HG03521 (cell line): Measurements from ENCODE around the gene VPS18.
"Not testable (repeated sequence)": the region's sequence is repeated elsewhere in the genome, so short reads cannot be mapped to it uniquely, and the experiment has no call there.

Source experiments
- ATAC-seq: cut with Tn5 transposase; IDR thresholded peaks from one replicate; pipeline ENCODE4 v1.9.1; 2021; ENCODE audit warnings: mild to moderate bottlenecking, moderate library complexity; ENCODE audit not compliant: unreplicated experiment

VPS18 gene

GRCh38 chr15:40893733-40894680 is at the start of gene VPS18:
TSS of gene VPS18 (plus strand) at chr15:40894450. CDS start at chr15:40894769, 319 bp downstream.
- peak; percentile 88 for ATAC-seq

GRCh38 chr15:40844696-40845030 is 49.6 kb upstream of the VPS18 start:
- no peak for ATAC-seq

GRCh38 chr15:40845036-40845435 is 49.2 kb upstream of the VPS18 start:
- no peak for ATAC-seq

- no peak for ATAC-seq
Observed at GRCh38 chr15:40845511-40846284, 48.6 kb upstream of the VPS18 start.

GRCh38 chr15:40846841-40847222 is 47.4 kb upstream of the VPS18 start:
- no peak for ATAC-seq

GRCh38 chr15:40847223-40847961 is 46.9 kb upstream of the VPS18 start:
- no peak for ATAC-seq

- no peak for ATAC-seq
Observed at GRCh38 chr15:40850576-40851112, 43.6 kb upstream of the VPS18 start.

GRCh38 chr15:40852529-40852928 is 41.7 kb upstream of the VPS18 start:
- ATAC-seq = no peak

- no peak for ATAC-seq
Observed at GRCh38 chr15:40853241-40853890, 40.9 kb upstream of the VPS18 start.

GRCh38 chr15:40854161-40854560 is 40.1 kb upstream of the VPS18 start:
- ATAC-seq = no peak

- ATAC-seq = no peak
Observed at GRCh38 chr15:40855706-40856234, 38.5 kb upstream of the VPS18 start.

GRCh38 chr15:40856746-40857145 is 37.5 kb upstream of the VPS18 start:
- ATAC-seq = no peak

- ATAC-seq = peak; percentile 55
Observed at GRCh38 chr15:40857601-40858341, 36.5 kb upstream of the VPS18 start.

GRCh38 chr15:40858706-40859105 is 35.5 kb upstream of the VPS18 start:
- no peak for ATAC-seq

GRCh38 chr15:40859206-40859851 is 34.9 kb upstream of the VPS18 start:
- no peak for ATAC-seq

- ATAC-seq = not testable (repeated sequence)
Observed at GRCh38 chr15:40861147-40861546, 33.1 kb upstream of the VPS18 start.

- no peak for ATAC-seq
Observed at GRCh38 chr15:40863660-40864270, 30.5 kb upstream of the VPS18 start.

- no peak for ATAC-seq
Observed at GRCh38 chr15:40867199-40867598, 27.1 kb upstream of the VPS18 start.

GRCh38 chr15:40869686-40870085 is 24.6 kb upstream of the VPS18 start:
- no peak for ATAC-seq
